IPS DF 19.7 (cell line): ENCODE results near the gene C10orf71.

Experiments
- DNase-seq: peaks from one replicate; pipeline ENCODE4 v3.0.0-alpha.2; 2013; ENCODE audit warnings: low read depth, low spot score

The C10orf71 gene

DNA sequence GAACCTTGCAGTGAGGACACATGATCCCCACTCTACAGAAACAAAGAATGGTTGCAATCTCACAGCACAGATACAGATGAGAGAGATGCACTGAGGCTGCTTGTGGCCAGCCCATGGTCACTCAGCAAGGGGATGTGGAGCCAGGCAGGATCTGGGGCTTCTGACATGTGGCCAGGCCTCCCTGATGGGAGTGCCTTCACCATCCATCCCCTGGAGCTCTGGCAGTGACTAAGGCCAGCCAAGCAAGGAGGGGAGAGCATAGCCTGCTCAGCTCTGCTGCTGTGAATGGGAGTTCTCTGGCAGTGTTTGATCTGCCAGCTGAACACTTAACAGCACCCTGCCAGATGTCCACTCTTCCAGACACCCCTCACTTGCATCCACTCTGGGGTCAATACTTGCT, 19.8 kb downstream of the C10orf71 start:
- no peak for DNase-seq

DNA sequence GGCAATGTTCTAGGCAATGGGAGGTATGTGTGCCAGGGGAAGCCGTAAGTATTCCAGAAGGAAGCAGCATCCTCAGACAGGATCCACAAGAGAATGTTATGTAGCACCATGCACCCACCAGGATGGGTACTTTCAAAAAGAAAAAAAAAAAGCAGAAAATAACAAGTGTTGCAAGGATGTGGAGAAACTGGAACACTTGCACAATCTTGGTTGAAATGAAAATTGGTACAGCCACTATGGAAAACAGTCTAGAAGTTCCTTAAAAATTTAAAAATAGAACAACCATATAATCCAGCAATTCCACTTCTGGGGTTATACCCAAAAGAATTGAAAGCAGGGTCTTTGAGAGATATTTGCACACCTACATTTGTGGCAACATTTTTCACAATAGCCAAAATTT, 20.2 kb downstream of the C10orf71 start:
- no peak for DNase-seq

DNA sequence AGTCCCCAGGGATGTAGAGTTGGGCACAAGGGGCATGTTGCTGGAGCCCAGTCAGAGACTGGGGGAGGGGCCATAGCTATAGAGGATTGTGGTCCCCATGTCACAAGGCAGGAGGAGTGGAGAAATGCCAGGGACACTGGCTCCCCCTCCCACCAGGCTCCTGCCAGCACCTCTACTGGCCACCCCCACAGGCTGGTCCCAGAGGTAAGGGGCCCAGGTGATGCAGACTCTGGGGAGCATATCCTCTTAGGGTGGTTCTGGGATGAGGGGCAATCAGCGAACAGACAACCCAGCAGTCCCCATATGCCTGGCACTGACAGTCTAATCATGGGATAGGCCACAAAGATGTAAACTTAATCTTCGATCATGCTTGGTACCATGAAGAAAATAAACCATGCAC, 21.2 kb downstream of the C10orf71 start:
- DNase-seq, result no peak

DNA sequence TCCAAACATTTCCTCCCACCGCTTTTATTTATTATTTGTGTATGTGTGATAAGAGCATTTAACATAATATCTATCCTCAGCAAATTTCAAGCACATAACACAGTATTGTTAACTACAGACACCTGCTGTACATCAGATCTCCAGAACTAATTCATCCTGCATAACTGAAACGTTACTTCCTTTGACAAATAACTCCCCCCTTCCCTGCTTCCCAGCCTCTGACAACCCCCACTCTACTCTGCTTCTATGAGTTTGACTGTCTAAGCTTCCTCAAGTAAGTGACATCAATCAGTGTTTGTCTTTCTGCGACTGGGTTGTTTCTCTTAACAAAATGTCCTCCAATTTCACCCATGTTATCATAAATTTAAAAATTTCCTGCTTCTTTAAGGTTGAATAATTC, 22.1 kb downstream of the C10orf71 start:
- no peak for DNase-seq

DNA sequence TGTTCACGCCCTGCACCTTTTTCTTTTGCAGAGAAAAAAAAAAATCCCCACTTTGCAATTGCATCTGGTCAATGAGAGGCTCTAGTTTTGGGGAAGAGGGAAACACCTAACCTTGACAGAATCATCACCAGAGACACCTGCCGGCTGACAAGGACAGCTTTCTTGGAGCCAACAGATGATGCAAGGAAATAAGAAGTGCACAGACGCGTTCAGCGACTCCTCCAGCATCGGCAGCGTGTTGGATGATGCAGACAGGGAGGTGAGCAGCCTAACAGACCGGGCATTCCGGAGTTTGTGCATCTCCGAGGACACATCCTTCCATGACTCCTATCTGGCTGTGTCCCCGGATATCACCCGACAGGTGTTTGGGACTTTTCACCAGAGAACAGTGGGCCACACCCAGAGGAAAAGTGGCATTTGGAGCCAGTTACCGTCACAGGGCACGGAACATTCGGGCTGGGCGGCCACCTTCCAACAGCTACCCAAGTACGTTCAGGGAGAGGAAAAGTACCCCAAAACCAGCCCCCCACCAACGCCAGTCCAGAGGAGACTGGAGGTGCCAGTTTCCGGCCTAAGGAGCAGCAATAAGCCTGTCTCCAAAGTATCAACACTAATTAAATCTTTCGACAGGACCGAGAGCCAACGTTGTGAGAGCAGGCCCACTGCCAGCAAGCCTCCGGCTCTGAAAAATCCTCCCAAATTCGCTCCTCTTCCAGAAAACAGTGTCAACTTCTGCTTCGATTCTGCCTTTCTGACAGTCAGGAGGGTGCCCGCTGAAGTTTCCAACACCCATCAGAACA, 23.6 kb downstream of the C10orf71 start:
- no peak for DNase-seq

DNA sequence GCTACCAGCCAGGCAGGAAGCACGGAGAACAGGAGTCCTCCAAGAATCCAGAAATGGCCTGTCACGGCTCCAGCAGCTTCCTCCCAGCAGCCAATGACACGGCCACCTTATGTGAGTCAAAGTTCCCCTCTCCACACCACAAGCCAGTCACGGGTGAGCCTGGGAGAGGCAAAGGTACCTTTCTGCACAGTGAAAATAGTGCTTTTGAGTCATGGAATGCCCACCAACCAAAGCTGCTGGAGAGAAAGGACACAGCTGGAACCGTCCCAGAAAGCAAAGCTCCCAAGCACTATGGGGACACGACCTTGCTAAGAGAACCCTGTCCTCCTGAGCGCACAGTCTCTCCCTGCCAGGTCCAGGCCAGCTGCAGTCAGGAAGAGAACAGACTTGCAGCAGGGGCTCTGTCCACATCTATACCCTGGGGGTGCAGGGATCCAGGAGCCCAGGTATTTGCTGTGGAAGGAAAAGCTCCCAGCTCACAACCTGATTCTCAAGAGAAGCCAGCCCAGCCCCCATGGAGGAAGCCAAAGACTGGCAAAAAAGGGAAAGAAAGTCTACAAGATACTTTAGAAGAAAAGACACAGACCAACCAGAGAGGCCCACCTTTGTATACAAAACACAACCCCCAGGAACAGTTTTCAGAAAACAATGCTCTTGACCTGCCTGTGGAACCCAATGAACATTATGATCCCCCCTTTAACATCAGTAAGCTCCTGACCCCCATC, 24.4 kb downstream of the C10orf71 start:
- no peak for DNase-seq

DNA sequence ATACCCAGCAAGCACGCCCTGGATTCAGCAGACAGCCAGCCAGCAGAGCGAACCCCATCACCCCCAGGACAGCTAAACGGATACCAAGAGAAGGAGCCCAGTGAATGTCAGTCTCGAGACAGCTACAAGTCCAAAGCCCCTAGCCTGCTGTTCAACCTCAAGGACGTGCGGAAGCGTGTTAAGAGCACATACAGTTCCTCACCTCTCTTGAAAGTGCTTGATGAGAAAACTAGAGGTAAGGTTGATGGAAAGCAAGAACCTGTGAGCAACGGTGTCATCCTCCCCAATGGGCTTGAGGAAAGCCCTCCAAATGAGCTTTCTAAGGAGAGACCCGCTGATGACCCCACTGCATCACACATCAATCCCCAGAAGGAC, 24.9 kb downstream of the C10orf71 start:
- DNase-seq, result no peak

DNA sequence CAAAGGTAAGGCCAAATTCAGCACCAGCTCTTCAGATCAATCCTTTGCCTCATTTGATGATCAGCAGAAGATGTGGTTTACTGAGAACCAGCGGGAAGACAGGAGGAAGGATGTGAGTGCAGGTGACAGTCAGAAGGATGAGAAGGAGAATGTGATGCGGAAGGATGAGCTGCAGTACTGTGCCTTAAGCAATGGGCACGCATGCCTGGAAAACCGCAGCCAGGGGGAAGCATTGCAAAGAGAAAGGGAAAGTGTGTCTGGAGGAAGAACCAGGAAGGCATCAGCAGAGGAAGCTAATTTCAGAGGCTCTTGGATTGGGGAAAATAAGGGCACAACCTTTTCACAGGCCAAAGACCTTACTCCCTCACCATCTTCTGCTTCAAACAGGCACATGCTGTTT, 25.7 kb downstream of the C10orf71 start:
- DNase-seq, result no peak

DNA sequence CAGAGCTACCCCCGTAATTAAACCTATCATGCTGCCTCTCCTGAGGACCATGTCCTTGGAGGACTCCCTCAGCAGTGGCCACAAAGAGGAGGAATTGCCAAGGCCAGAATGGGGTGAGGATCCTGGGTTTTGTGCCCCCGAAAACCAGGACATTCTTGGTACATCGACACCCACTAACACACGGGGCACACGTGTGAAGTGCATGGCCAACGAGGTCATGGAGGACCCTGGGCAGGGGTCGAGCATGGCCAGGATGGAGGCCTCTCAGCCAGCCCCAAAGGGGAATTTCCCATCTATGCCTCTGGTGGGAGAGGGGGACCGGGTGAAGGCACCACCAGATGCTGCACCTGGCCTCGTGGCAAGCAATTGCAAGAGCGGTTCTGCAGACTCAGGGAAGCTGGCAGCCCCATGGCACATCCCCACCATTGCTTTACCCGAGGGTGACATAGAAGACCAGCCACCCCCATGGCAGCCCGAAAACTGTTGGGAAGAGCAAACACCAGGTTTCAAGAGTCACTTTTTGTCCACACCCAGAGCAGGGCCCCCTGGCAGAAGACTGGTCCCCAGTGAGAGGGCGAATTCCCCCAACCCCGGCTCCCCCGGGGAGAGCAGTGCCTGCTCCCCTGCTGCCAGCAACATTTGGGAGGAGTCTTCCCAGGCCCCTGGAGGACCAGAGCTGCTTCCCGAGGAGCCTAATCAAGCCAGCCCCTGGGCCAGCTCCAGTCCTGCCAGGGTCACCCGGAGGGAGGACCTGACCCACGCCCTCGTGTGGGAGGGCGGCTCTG, 26.4 kb downstream of the C10orf71 start:
- DNase-seq, result no peak

DNA sequence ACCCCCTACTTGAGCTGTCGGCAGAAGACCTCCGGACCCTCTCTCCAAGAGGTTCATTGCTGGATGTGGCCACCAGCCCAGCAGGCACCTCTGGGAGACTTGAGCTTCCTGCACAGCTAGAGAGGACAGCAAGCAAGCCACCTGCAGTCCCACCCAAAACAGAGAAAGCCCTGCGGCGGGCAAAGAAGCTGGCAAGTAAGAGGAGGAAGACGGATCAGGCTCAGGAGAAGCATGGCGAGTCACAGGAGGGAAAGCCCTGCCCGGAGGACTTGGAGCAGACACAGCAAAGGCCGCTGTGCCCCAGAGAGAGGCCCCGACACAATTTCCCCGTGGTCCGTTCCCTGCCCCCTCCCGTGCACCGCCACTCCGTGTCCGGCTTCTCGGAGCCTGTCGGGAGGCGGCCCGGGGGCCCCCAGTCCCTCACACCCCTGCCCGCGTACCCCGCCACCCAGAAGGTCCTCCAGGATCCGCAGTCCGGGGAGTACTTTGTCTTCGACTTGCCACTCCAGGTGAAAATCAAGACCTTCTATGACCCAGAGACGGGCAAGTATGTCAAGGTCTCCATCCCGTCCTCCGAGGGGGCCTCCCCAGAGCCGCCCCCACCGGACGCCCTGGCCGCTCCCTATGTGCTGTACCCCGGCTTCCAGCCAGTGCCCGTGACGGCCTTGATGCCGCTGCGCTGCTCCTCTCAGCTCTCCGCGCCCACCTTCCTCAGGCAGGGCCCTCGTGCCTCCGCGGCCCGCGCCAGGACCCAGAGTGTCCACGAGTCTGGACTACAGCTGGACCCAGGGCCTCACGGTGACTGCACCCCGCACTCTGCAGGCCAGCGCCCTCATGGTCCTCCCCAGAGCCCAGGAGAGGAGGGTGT, 27.2 kb downstream of the C10orf71 start:
- no peak for DNase-seq

DNA sequence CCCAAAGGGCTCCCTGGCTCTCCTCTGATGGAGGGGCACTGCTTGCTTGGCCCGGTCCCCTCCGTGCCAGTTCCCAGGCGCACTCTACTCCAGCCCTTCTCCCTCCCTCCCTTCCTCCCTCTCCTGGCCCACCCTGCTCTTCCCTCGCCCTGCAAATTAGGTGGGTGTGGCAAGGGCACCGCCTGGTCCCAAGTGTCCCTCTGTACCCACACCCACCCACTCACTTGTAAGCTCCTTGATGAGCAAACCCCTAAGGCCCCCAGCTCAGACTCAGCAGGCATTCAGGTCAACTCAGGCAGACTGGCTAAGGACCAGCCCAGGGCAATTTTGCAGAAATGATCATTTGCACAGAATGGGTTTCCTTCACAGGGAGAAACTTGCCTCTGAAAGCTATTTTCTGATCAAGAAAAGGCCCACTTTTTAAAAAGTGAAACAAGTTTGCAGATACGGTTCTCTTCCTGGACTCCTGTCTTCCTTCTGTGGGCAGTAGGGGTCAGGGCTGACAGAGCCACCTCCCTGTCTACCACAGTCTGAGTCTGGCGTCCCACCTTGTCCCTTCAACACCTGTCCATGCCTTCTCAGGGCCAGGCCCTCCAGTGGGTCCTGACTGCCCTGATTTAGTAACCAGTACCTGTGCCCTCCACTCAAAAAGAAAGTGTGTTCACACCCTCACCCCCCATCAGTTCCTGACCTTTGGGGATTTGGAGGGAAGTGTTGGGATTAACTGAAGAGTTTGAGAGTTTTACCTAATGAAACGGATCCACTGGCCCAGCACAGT, 28.3 kb downstream of the C10orf71 start:
- DNase-seq, result no peak

DNA sequence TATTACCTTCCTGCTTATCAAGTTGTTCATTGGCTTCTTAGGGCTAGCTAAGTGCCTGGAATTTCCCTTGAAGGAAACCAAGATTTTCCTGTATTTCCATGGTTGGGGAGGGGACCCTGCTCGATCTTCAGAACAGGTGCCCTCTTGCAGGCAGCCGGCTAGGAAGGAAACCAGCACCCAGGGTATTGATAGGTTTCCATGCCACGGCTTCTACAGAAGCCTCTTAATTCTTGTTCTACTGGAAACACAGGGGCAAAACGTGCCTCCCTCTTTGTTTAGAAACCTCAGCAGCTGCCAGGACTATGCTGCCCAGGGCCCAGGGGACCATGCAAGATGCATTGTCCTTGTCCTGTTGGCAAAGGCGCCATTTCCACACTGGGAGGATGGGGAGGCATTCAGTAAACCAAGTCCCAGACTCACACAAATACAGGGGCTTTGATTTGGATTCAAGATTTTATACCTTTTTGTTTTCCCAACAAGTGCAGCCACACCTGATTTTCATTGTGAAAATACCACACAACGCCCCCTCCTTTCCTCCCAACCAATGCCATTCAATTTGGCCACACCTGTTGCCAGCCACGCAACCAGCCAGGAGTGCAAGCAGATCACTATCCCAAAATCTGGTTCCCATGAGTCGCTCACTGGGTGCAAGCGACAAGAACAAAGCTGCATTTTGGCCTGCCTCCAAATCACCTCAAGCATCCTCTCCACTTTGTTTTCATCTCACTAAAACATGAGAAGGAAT, 29.6 kb downstream of the C10orf71 start:
- DNase-seq, result no peak

DNA sequence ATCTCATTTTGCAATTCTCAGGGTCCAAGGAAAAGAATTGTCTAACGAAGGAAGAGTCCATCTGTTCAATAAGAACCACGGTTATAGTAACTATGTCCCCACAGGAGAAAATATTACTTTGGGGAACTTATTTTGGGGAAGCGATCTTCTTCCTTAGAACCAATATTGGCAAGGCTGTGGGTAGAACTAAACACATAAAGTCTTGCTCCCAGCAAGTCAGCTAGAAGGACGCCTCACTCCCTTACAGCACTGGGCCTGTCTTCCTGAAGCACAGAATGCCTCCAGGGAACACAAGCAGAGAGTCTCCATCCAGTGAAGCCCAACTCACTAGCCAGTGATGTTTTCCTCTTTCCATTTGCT, 30.2 kb downstream of the C10orf71 start:
- DNase-seq, result no peak

DNA sequence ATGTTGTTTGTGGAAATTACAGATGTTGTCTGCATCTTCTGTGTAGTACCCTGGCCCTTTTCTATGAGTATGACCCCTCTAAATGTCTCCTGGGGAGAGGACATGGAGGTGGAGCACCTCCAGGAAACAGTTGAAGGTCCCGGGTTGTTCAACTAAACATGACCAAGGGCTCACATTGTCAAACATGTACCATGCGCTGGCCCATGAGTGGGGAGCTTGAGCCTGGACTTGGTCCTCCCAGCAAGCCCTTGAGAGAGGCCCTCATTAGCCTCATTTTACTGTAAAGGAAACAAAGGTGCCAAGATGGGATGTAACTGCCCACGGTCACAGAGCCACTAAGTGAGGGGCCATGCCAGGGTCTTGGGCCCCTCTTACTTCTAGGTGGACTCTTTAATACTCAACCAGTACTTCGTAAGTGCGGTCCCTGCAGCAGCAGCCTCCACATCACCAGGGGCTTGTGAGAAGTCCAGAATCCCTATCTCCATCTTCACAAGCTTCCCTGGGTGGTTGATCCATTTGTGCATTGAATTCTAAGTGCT, 31.2 kb downstream of the C10orf71 start:
- DNase-seq, result no peak

DNA sequence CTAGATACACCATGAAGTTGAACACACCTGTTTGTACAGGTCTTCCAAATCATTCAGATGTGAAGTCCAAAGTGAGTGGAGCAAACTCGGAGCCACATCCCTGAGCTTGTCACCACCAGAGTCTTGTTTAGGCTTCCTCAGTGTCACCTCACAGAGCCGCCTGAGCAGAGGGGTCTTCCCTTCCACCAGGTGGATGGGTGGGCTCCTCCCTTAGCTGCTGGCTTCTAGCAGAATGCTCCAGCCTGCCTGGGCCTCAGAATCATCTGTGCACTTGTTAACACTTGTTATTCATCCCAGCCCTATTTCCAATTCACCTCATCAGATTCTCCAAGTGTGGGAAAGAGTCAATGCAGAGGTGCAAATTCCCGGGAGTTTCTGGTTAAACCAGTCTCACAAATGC, 32.5 kb downstream of the C10orf71 start:
- no peak for DNase-seq

DNA sequence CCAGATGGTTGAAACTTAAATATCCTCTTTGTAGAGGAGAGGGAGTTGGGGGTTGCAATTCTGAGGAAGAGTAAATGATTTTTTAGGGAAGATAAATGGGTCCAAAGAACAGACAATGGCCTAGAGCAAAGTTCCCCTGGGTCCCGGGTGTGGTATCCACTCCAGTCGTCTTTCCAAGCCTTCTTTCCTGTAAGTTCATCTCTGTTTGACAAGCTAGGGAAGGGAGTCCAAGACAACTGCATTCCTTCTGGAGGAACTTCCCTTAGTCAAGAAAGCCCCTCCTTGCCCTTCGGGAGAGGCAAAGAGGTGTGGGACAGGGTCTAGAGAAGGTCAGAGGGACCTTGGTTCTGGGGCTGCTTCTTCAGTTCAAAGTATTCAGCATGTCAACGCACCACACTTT, 33.4 kb downstream of the C10orf71 start:
- no peak for DNase-seq

DNA sequence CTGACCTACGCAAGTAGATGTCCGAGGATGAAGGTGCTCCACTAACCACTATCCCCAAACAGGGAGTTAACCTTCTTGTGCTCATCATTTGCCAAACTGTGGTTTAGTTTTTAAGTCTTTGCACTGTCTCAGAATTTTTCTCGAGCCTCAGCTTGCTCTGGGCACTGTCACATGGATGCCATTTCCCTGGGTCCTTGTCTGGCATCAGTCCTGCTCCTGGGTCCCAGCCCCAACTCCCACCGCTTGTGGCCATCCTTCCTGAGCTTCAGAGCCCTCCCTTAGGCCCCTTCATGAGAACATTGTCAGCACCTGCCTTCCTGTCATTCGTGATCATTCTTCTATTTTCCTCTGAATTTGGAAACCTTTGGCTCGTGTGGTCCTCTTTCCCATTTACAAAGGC, 33.8 kb downstream of the C10orf71 start:
- no peak for DNase-seq

DNA sequence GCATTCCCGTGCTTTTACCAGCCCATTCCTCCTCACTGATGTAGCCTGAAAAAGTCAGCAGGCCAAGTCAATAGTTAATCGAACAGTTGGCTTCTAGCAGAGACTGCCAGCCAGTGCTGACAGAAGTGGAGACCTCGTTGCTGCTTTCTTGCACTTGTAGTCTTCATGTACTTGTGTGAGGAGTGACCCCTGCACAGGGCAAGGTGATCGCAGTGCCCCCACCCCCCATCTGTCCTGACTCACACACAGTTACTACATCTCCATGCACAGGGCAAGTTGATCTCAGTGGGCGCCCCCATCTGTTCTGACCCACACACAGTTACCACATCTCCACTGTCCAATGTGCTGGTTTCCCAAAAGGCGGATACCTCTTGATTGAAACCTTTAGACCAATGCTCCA, 34.2 kb downstream of the C10orf71 start:
- DNase-seq, result no peak

DNA sequence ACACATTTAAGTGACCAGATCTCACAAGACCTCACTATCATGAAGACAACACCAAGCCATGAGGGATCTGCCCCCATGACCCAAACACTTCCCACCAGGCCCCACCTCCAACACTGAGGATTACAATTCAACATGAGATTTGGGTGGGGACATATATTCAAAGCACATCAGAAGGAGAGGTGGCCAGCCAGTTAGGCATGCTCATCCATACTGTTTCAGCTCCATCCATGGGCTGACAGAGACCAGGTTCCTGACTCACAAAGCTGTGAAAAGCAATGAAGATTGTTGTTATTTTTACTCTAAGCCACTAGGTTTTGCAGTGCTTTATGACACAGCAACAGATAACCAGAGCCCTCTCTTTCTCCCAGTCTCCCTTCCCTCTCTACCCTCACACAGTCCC, 36.0 kb downstream of the C10orf71 start:
- no peak for DNase-seq
